Immature natural killer cell (primary cell): ENCODE results near the gene UTS2B. TPM values are rescaled to one million over a fixed set of nuclear protein-coding genes. Genes with fewer than 3 reads are reported as not detected.

Experiments used
- DNase-seq, 3 donors: peaks; one replicate each; pipeline ENCODE4 v3.0.0; 2022; ENCODE audit warnings: mixed read lengths in 1 of 3
- H3K27ac Mint-ChIP-seq, 6 donors: one replicate each; pipeline ENCODE4 v1.8.0; 2020; ENCODE audit warnings: mixed read lengths in 6 of 6, mild to moderate bottlenecking in 5 of 6, inconsistent platforms in 4 of 6, moderate library complexity in 3 of 6
- H3K27me3 Mint-ChIP-seq, 3 donors: one replicate each; pipeline ENCODE4 v1.8.0; 2020 to 2021; ENCODE audit warnings: low read depth in 3 of 3, mild to moderate bottlenecking in 3 of 3, mixed read lengths in 3 of 3, moderate library complexity in 3 of 3, inconsistent platforms in 1 of 3
- H3K36me3 Mint-ChIP-seq, 3 donors: one replicate each; pipeline ENCODE4 v1.8.0; 2020; ENCODE audit warnings: mixed read lengths in 3 of 3, inconsistent platforms in 2 of 3, mild to moderate bottlenecking in 2 of 3
- H3K4me1 Mint-ChIP-seq, 2 donors: one replicate each; pipeline ENCODE4 v1.8.0; 2020; ENCODE audit warnings: inconsistent platforms in 2 of 2, mild to moderate bottlenecking in 2 of 2, mixed read lengths in 2 of 2, moderate library complexity in 1 of 2
- H3K4me3 Mint-ChIP-seq, 5 donors: one replicate each; pipeline ENCODE4 v1.8.0; 2020; ENCODE audit warnings: mild to moderate bottlenecking in 5 of 5, mixed read lengths in 5 of 5, inconsistent platforms in 3 of 5, moderate library complexity in 3 of 5
- H3K9me3 Mint-ChIP-seq, 6 donors: one replicate each; pipeline ENCODE4 v1.8.0; 2020; ENCODE audit warnings: mild to moderate bottlenecking in 6 of 6, mixed read lengths in 6 of 6, inconsistent platforms in 4 of 6, moderate library complexity in 3 of 6
- polyA plus RNA-seq, 3 donors: library from polyadenylated mRNA; unstranded; fragments of 300-500 nt; fragmentation: Illumina TruSeq; gene quantifications; one replicate each; pipeline ENCODE4 v1.2.3, GENCODE V29; 2021

UTS2B gene
- polyA plus RNA-seq, 3 donors from 2014 or later, result not detected

DNA sequence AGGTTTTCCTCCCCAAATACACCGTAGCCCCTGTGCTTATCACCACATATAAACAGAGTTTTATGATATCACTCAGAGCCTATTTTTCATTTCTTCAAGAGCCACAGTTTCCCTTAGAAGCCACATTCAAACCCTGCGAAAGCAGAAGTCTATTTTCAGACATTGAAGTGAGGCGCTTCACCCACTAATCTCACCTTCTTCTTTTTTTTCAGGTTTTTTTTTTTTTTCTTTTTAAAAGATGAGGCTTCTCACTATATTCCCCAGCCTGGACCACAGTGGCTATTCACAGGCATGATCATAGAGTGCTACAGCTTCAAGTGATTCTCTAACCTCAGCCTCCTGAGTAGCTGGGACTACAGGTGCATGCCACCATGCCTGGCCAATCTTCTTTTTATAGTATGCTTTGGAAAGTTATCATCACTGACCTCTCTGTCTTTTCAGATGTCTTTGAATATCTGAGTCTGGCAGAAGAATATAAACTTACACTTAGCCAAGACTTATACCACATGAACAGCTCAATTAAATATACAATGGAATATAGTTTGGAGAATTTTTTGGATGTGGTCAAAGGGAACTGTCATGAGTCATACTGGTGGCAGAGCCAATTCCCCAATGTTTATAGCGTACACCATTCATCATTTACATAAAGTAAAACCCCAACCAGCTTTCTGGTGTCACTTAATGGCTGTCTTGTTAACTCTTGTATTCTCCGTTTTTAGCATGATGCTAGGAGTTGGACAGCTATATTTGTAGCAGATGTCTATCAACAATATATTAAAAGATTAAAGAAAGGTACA is 60.8 kb downstream of the UTS2B start:
- no peaks in the 10 kb centered on the region for H3K36me3 Mint-ChIP-seq
- no peak for DNase-seq
- no peak overlapping the region for H3K27ac Mint-ChIP-seq
- peaks cover 2 to 9% of the 10 kb centered on the region in 2 donors for H3K4me1 Mint-ChIP-seq
- H3K27me3 Mint-ChIP-seq, result peaks cover 0 to 2% (median 0%) of the 10 kb centered on the region in 3 donors
- no peak overlapping the region for H3K4me3 Mint-ChIP-seq
- H3K9me3 Mint-ChIP-seq, result peaks cover 0 to 13% (median 1%) of the 10 kb centered on the region in 6 donors

DNA sequence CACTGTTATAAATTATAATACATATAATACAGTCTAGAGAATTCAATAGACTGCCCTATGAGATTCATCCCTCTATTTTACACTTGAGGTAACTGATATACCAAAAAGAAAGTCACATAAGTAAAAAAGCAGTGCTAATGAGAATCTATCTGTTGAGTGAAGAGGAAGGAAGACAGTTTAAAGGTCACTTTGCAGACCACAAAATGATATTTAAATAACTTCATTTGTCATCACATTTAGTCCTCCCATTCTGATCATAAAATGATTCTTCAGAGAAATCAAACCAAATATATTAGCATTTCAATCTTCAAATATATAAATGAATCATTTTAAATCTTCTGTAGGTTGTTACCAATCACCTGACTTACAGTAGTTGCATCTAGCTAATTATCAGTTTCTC is 61.6 kb downstream of the UTS2B start:
- Mint-ChIP-seq H3K4me1 (peaks cover 2 to 9% of the 10 kb centered on the region in 2 donors), H3K27ac (no peak overlapping the region), H3K9me3 (peaks cover 0 to 13% (median 1%) of the 10 kb centered on the region in 6 donors), H3K36me3 (no peaks in the 10 kb centered on the region), H3K27me3 (peaks cover 0 to 2% (median 0%) of the 10 kb centered on the region in 3 donors), H3K4me3 (no peak overlapping the region)
- DNase-seq, result no peak

DNA sequence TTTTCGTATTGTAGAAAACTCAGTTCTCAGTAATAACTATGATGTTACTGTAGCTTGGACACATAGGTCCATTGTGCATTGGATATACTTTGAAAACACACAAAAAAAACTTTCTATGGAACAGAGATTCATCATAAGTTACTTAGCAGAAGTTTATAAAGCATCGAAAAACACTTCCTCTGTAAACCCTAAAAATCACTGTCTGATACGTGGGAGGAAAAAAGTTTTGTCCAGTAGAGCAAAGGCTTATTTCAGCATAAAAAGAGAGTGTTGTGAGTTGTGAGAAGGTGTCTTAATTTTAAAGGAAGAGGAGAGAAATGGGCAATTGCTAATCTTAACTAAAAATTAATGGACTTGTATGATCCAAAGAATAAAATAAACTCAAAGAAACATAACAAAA is 66.5 kb downstream of the UTS2B start:
- Mint-ChIP-seq H3K9me3 (peaks cover 0 to 9% (median 0%) of the 10 kb centered on the region in 6 donors), H3K27me3 (no peaks in the 10 kb centered on the region), H3K4me3 (no peak overlapping the region), H3K27ac (no peak overlapping the region), H3K4me1 (peaks cover 0 to under 1% of the 10 kb centered on the region in 2 donors), H3K36me3 (no peaks in the 10 kb centered on the region)
- no peak for DNase-seq

DNA sequence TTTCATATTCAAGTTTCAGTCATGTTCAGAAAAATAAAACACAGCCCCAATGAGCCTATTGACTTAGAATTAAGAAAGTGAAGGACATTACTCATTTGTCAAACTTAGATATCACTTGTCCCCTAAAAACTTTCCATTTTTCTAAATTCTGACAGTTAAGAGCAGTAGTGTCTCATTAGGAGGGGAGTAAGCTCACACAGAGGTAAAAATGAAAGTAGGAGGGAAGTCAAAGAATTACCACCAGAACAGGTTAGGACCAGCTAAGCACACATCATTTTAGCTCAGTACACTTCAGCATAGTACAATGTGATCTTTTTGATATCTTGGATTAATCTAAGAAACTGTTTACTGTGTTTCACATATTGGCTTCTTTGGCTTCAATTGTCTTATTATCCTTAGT is 67.0 kb downstream of the UTS2B start:
- no peaks in the 10 kb centered on the region for H3K27me3 Mint-ChIP-seq
- no peaks in the 10 kb centered on the region for H3K4me1 Mint-ChIP-seq
- H3K9me3 Mint-ChIP-seq, result peaks cover 0 to 9% (median 0%) of the 10 kb centered on the region in 6 donors
- H3K27ac Mint-ChIP-seq, result no peak overlapping the region
- H3K4me3 Mint-ChIP-seq, result no peak overlapping the region
- DNase-seq, result no peak
- no peaks in the 10 kb centered on the region for H3K36me3 Mint-ChIP-seq

DNA sequence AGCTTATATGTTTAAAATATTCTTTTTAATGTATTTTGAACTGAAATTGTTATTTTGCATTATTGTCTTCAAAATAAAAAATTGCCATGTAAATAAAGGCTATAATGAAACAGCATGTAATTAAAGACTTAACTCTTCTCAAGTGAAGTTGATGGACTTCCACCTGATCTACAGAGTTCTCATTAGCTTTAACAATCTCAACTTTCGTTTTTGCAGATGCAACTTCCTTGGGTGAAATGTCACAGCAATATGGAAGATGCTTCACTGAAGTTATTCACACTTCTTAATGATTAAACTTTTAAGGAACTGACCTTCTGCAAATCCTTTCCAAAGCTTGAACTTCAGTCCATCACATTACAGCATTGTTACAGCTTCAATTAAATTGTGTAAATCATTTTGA is 67.7 kb downstream of the UTS2B start:
- no peaks in the 10 kb centered on the region for H3K36me3 Mint-ChIP-seq
- no peak overlapping the region for H3K4me3 Mint-ChIP-seq
- H3K27me3 Mint-ChIP-seq, result no peaks in the 10 kb centered on the region
- no peaks in the 10 kb centered on the region for H3K4me1 Mint-ChIP-seq
- peaks cover 0 to 9% (median 0%) of the 10 kb centered on the region in 6 donors for H3K9me3 Mint-ChIP-seq
- DNase-seq, result no peak
- no peak overlapping the region for H3K27ac Mint-ChIP-seq

DNA sequence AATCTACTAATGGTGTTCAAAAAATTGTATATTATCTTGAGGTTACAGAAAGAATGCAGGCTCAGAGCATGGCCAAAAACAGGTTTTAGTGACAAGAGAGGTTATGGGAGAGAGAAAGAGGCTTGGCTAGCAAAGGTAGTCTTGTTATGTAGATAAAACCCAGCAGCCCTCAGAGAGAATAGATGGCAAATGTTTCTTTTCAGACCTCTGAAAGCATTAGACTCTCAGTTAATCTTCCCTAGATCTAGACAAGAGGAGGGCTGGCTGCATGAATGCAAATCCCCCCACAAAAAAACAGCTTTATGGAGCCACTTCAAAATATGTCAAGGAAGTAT is 69.1 kb downstream of the UTS2B start:
- Mint-ChIP-seq H3K36me3 (no peaks in the 10 kb centered on the region), H3K4me1 (no peaks in the 10 kb centered on the region), H3K27ac (no peak overlapping the region), H3K4me3 (no peak overlapping the region), H3K27me3 (no peaks in the 10 kb centered on the region), H3K9me3 (peaks cover 0 to 2% (median 0%) of the 10 kb centered on the region in 6 donors)
- DNase-seq, result no peak

DNA sequence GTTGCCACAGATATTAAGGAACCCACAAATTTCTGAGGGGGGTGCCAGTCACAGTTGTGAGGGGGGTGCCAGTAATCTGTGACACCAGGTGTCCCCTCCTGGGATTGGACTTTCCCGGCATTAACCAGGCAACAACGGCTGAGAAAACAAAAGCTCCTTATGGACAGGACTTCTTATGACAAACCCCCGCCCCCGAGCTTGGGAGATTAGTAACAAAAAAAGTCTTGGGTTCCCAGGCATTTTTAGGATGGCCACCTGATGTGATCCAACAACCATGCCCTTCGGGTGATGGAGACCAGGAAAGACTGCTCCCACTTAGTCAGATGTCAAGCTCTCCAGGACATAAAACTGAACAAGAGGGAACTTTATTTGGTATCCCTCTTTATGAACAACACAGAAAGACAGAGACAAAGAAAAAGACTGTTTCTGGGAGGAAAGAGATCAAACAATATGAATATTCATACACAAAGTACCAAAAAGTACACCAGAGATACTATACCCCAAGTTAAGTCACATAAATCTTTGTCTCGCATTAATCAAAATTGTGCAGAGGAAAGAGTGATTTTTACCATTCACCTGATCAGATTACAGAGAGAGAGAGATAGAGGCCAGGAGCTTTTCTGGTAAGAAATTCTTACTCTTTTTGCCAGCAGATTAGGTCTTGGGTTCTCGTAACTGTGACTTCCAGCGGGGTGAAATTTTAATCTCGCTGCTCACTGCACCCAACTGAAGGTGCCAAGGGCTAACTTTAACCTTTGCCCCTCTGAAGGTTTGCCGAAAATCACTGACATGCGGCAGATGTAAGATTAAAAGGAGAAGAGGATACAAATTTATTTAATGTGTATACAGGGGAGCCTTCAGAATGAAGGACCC is 69.7 kb downstream of the UTS2B start:
- Mint-ChIP-seq H3K27me3 (no peaks in the 10 kb centered on the region), H3K27ac (no peak overlapping the region), H3K36me3 (no peaks in the 10 kb centered on the region), H3K4me3 (no peak overlapping the region), H3K4me1 (no peaks in the 10 kb centered on the region), H3K9me3 (peaks cover 0 to 2% (median 0%) of the 10 kb centered on the region in 6 donors)
- no peak for DNase-seq

DNA sequence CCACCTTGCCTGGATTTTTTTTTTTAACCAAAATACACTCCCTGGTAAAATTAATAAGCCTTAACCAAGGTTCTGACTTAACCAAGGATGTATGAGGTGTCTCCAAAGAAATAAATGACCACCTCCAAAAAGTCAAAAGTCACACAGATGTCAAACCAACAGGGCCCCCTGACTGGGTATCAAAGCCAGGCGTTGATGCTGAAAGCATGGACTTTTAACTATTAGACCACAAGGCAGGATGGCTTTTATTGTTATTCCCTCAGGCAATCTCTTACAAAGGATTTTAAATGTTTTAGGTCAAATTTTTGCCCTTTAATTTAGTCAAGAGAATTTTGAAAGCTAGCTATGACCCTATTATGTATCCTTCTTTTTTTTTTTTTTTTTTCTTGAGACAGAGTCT is 70.8 kb downstream of the UTS2B start:
- H3K36me3 Mint-ChIP-seq, result no peaks in the 10 kb centered on the region
- no peaks in the 10 kb centered on the region for H3K4me1 Mint-ChIP-seq
- no peaks in the 10 kb centered on the region for H3K27me3 Mint-ChIP-seq
- H3K9me3 Mint-ChIP-seq, result peaks cover 0 to 2% (median 0%) of the 10 kb centered on the region in 6 donors
- H3K27ac Mint-ChIP-seq, result no peak overlapping the region
- no peak for DNase-seq
- H3K4me3 Mint-ChIP-seq, result no peak overlapping the region

DNA sequence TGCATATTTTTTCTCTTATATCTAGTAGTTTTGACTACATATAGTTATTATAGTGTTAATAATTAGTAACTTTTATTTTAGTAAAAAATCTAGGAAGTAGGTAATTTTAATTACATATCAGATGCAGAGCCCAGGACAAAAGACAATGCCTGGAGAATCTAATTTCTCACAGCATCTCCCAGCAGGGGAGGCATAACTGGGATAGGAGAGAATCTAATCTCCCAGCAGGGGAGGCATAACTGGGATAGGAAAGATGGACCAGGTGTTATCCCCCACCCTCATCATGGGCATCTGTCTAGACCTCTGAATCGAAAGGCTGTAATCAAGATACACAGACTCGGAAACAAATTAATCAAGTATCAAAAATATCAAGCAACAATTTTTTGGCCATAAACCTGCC is 73.0 kb downstream of the UTS2B start:
- Mint-ChIP-seq H3K9me3 (peaks cover 0 to 2% (median 0%) of the 10 kb centered on the region in 6 donors), H3K4me1 (peaks cover 0 to 5% of the 10 kb centered on the region in 2 donors), H3K4me3 (no peak overlapping the region), H3K36me3 (no peaks in the 10 kb centered on the region), H3K27me3 (no peaks in the 10 kb centered on the region), H3K27ac (no peak overlapping the region)
- no peak for DNase-seq

DNA sequence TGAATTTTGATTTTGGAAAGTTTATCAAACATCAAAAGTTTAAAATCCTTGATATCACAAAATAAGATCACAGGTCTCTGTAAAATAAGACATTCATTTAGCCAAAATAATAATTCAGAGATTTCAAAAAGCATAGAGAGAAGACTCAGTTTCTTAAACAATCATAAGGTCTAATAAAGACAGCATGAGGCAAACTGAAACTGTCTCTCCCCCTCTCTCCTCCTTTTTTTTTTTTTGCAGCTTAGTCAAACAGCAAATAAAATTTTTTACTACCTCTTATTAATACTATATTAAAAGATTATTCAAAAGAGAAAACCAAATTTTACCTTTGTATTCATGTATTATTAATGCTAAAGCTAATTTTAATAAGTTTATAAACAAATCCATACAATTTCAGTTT is 73.9 kb downstream of the UTS2B start:
- Mint-ChIP-seq H3K4me3 (no peak overlapping the region), H3K4me1 (peaks cover 0 to 5% of the 10 kb centered on the region in 2 donors), H3K27ac (no peak overlapping the region), H3K36me3 (no peaks in the 10 kb centered on the region), H3K27me3 (no peaks in the 10 kb centered on the region), H3K9me3 (peaks cover 0 to 2% (median 0%) of the 10 kb centered on the region in 6 donors)
- no peak for DNase-seq

DNA sequence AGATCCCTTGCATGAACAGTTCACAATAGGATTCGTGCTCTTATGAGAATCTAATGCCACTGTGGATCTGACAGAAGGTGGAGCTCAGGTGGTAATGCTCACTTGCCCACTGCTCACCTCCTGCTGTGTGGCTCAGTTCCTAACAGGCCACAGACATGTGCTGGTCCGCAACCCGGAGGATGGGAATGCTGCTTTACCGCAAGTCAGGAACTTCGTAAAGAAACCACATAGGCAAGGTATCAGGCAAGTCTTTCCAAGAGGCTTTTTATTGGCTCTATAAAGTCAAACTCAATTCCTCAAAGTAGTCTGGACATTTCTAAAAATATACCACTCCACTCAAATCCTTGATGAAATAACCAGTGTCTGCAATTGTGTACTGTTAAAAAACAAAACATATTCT is 75.2 kb downstream of the UTS2B start:
- H3K27ac Mint-ChIP-seq, result no peak overlapping the region
- peaks cover 0 to 2% (median 0%) of the 10 kb centered on the region in 6 donors for H3K9me3 Mint-ChIP-seq
- H3K27me3 Mint-ChIP-seq, result no peaks in the 10 kb centered on the region
- H3K4me3 Mint-ChIP-seq, result no peak overlapping the region
- no peaks in the 10 kb centered on the region for H3K36me3 Mint-ChIP-seq
- DNase-seq, result no peak
- H3K4me1 Mint-ChIP-seq, result peaks cover 0 to 5% of the 10 kb centered on the region in 2 donors

DNA sequence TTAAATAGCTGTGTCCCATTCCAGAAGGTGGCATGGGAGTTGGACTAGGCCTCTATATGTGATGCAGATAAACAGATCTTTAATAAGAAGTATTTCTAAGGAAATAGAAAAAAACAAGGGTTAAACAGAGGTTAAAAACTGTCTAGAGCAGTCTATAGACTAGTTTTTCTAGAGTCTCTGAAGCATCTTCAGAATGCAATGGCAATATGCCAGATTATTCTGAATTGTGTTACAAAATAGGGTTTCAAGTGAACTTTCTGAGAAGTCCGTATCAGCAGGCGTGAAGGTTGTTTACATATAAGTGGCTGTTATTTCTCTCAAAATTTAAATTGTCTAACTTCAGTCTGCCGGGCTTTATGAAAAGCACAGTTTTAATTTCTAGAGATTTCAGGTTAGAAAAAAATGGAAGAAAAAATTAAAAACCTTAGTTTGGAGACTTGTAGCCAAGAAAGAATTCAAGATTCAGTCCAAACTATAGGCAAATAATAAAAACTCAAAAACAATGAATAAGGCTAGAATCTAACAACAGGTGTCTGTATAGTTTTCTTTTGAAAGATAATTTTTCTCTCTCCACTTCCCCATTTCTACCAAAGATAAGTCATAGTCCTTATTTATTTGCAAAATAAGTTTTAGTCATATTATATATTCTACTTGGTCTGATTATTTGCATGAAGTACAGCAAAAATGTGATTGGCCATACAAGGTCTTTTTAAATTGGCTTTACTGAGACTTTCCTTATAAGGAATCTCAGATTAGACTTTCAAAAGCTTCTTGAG is 76.0 kb downstream of the UTS2B start:
- no peak overlapping the region for H3K4me3 Mint-ChIP-seq
- H3K36me3 Mint-ChIP-seq, result no peaks in the 10 kb centered on the region
- H3K4me1 Mint-ChIP-seq, result peaks cover 0 to 5% of the 10 kb centered on the region in 2 donors
- peaks cover 0 to 2% (median 0%) of the 10 kb centered on the region in 6 donors for H3K9me3 Mint-ChIP-seq
- H3K27me3 Mint-ChIP-seq, result no peaks in the 10 kb centered on the region
- H3K27ac Mint-ChIP-seq, result no peak overlapping the region
- DNase-seq, result no peak

DNA sequence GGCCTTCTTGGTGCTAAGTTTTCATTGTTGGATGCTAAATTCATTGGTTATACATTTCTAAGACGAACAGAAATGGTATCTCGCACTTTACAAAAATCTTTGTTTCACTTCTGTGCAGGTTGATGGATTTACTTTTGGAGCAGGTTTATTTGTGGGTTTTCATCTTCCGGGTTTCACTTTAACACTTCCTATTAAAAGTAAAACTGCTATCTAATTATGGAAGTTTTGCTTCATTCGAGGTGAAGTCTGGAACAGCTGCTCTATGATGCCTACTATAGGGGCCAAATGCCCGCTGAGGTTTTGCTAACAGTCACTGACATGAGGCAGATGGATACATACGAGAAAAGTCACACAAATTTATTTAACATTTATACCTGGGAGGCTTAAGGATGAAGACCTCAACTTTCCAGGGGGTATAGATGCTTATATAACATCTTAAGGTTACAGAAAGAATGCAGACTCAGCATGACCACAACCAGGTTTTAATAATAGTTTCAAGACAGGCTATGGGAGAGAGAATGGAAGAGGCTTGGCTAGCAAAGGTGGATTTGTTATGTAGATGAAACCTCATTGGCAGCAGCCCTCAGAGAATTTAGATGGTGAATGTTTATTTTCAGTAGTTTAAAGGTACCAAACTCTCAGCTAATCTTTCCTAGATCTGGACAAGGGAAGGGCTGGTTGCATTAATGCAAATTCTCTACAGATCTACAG is 77.1 kb downstream of the UTS2B start:
- Mint-ChIP-seq H3K4me1 (peaks cover 0 to 5% of the 10 kb centered on the region in 2 donors), H3K4me3 (no peak overlapping the region), H3K27ac (no peak overlapping the region), H3K9me3 (no peaks in the 10 kb centered on the region), H3K36me3 (no peaks in the 10 kb centered on the region), H3K27me3 (no peaks in the 10 kb centered on the region)
- DNase-seq, result no peak
